Stimulated activated CD8-positive, alpha-beta memory T cell treated with anti-CD3 and anti-CD28 coated beads, Interleukin-15, amount 100 ng/mL, for 4 hours (primary cell): ENCODE data around the gene FHIP2A.
"Not testable (repeated sequence)": the region's sequence is repeated elsewhere in the genome, so short reads cannot be mapped to it uniquely, and the experiment has no call there.

Source experiments
- DNase-seq, 2 donors: peaks; one replicate each; pipeline ENCODE4 v3.0.0-alpha.2; 2020; ENCODE audit warnings: low read depth in 2 of 2

The FHIP2A gene

GRCh38 chr10:114857288-114857565, 35.6 kb downstream of the FHIP2A start:
- not testable (repeated sequence) for DNase-seq

- no peak for DNase-seq
Observed at GRCh38 chr10:114857922-114858629, 36.5 kb downstream of the FHIP2A start.

GRCh38 chr10:114859222-114859621, 37.6 kb downstream of the FHIP2A start:
- DNase-seq: no peak

- no peak for DNase-seq
Observed at GRCh38 chr10:114862456-114862855, 40.9 kb downstream of the FHIP2A start.

GRCh38 chr10:114867365-114867764, 45.8 kb downstream of the FHIP2A start:
- DNase-seq: no peak

GRCh38 chr10:114868870-114869519, 47.4 kb downstream of the FHIP2A start:
- DNase-seq: no peak

GRCh38 chr10:114869520-114869892, 47.9 kb downstream of the FHIP2A start:
- no peak for DNase-seq

GRCh38 chr10:114870486-114870885, 48.9 kb downstream of the FHIP2A start:
- no peak for DNase-seq

- no peak for DNase-seq
Observed at GRCh38 chr10:114871379-114871778, 49.8 kb downstream of the FHIP2A start.
